B cell (primary cell): ENCODE data around the gene JPH3. TPM values are rescaled to one million over a fixed set of nuclear protein-coding genes. Genes with fewer than 3 reads are reported as not detected.

ENCODE experiments used
- ATAC-seq: fragments of 200-7000 bp; cut with Tn5 transposase; one replicate; pipeline ENCODE4 v1.10.0; 2021; ENCODE audit warnings: low read depth, mild to moderate bottlenecking, moderate number of reproducible peaks, moderate library complexity
- CTCF ChIA-PET: fragments of 350-600 bp; sonication (Branson Sonifier 250); formaldehyde crosslinking; loops from one replicate; lab custom pipeline; 2021; ENCODE audit warnings: antibody characterized with exemption, inconsistent platforms; lab: Charles Lee
- POLR2A ChIA-PET: fragments of 350-600 bp; sonication (Branson Sonifier 250); formaldehyde crosslinking; loops from one replicate; lab custom pipeline; 2021; ENCODE audit warnings: antibody characterized with exemption; lab: Charles Lee
- DNase-seq: peaks from one replicate; pipeline ENCODE4 v3.0.0; 2013
- H2AFZ ChIP-seq: 2 replicates; pipeline ENCODE4 v1.6.1; 2012; ENCODE audit warnings: mild to moderate bottlenecking, low read depth, low read length; ENCODE audit not compliant: insufficient read depth, poor library complexity, severe bottlenecking
- H3K27ac ChIP-seq, 2 donors: 1 replicate in 1 of 2; 2 replicates in 1 of 2; pipeline ENCODE4 v1.5.1; 2012 to 2013; ENCODE audit warnings: low read length in 2 of 2, mild to moderate bottlenecking in 2 of 2, moderate library complexity in 1 of 2
- H3K27me3 ChIP-seq, 4 experiments: fragments of 200-600 bp in 1 of 4; sonication (generic) in 1 of 4; replicated peaks in 1 of 4; 1 replicate in 2 of 4; 2 replicates in 2 of 4; pipeline versions ENCODE4 v1.6.1 to v1.7.0; 2013 to 2016; ENCODE audit warnings: low read length in 3 of 4, mild to moderate bottlenecking in 2 of 4, mixed read lengths in 1 of 4, moderate library complexity in 1 of 4; ENCODE audit not compliant: insufficient read depth in 4 of 4, control insufficient read depth in 3 of 4; ENCODE audit errors: control extremely low read depth in 1 of 4
- H3K36me3 ChIP-seq, 2 experiments: replicated peaks in 1 of 2; 1 replicate in 1 of 2; 2 replicates in 1 of 2; pipeline versions ENCODE4 v1.6.1 to v1.7.1; 2013; ENCODE audit warnings: low read length in 1 of 2; ENCODE audit not compliant: insufficient read depth in 2 of 2, control insufficient read depth in 1 of 2; ENCODE audit errors: control extremely low read depth in 1 of 2, extremely low read depth in 1 of 2
- H3K4me1 ChIP-seq, 2 donors: fragments of 200-600 bp in 1 of 2; sonication (generic) in 1 of 2; 1 replicate in 1 of 2; 2 replicates in 1 of 2; pipeline versions ENCODE4 v1.5.1 to v1.6.1; 2013 to 2017; ENCODE audit warnings: low read length in 2 of 2; ENCODE audit not compliant: control insufficient read depth in 2 of 2, insufficient read depth in 2 of 2
- H3K4me2 ChIP-seq: replicated peaks from 2 replicates; pipeline ENCODE3; 2012; ENCODE audit warnings: mild to moderate bottlenecking, low read depth, low read length; ENCODE audit not compliant: poor library complexity, severe bottlenecking
- H3K4me3 ChIP-seq, 5 experiments: fragments of 200-600 bp in 1 of 5; sonication (generic) in 1 of 5; 1 replicate in 3 of 5; 2 replicates in 2 of 5; pipeline versions ENCODE4 v1.5.1 to v1.7.0; 2011 to 2016; ENCODE audit warnings: low read length in 4 of 5, mild to moderate bottlenecking in 4 of 5, low read depth in 2 of 5, control low read depth in 1 of 5, moderate library complexity in 1 of 5; ENCODE audit not compliant: insufficient read depth in 1 of 5; ENCODE audit errors: control extremely low read depth in 1 of 5, extremely low read depth in 1 of 5
- H3K79me2 ChIP-seq: fragments of 200-600 bp; sonication (generic); one replicate; pipeline ENCODE4 v1.6.0; 2016; ENCODE audit warnings: low read length; ENCODE audit not compliant: control insufficient read depth, insufficient read depth
- H3K9ac ChIP-seq: fragments of 200-600 bp; sonication (generic); 2 replicates; pipeline ENCODE4 v1.6.1; 2017; ENCODE audit warnings: mild to moderate bottlenecking, low read length, moderate library complexity
- H3K9me3 ChIP-seq, 3 donors: one replicate each; pipeline versions ENCODE4 v1.6.1 to v1.7.1; 2013; ENCODE audit warnings: low read length in 2 of 3; ENCODE audit not compliant: control insufficient read depth in 2 of 3, insufficient read depth in 1 of 3; ENCODE audit errors: control extremely low read depth in 1 of 3
- H4K20me1 ChIP-seq: 2 replicates; pipeline ENCODE4 v1.6.0; 2012; ENCODE audit warnings: mild to moderate bottlenecking, low read length; ENCODE audit not compliant: insufficient read depth, control insufficient read depth, poor library complexity, severe bottlenecking
- H3K27ac Mint-ChIP-seq: one replicate; pipeline ENCODE4 v1.8.0; 2021; ENCODE audit warnings: mixed read lengths
- H3K27me3 Mint-ChIP-seq: one replicate; pipeline ENCODE4 v1.8.0; 2021; ENCODE audit warnings: mixed read lengths
- H3K4me1 Mint-ChIP-seq: one replicate; pipeline ENCODE4 v1.8.0; 2021; ENCODE audit warnings: mixed read lengths
- H3K4me3 Mint-ChIP-seq: one replicate; pipeline ENCODE4 v1.8.0; 2021; ENCODE audit warnings: mixed read lengths
- H3K9me3 Mint-ChIP-seq: one replicate; pipeline ENCODE4 v1.8.0; 2022; ENCODE audit warnings: mixed read lengths; ENCODE audit not compliant: insufficient read depth
- EZH2 ChIP-seq: IDR thresholded peaks from 2 replicates; pipeline ENCODE4 v1.6.1; 2012; ENCODE audit warnings: borderline replicate concordance, low read depth, mild to moderate bottlenecking, moderate library complexity, low read length; ENCODE audit not compliant: insufficient read depth, poor library complexity, severe bottlenecking
- WGBS: methylation state at CpG from one replicate; pipeline ENCODE4 v1.1.5; 2013; ENCODE audit warnings: missing lambda C conversion rate; ENCODE audit not compliant: insufficient coverage; 5-methylcytosine and 5-hydroxymethylcytosine counted together
- intact Hi-C: fragments of 100-400 bp; cut with micrococcal nuclease; formaldehyde crosslinking; loops from one replicate; pipeline ENCODE4 v1.10.0; 2022
- polyA plus RNA-seq: library from polyadenylated mRNA; depleted of rRNA; stranded (reverse); fragments of >200 nt; gene quantifications from 2 replicates; pipeline ENCODE4 v1.2.3, GENCODE V29; 2012
- total RNA-seq, 2 donors: library from RNA; stranded (reverse); fragments of 120-200 nt in 1 of 2; gene quantifications; 1 replicate in 1 of 2; 2 replicates in 1 of 2; pipeline versions ENCODE4 v1.2.3 to v1.2.4, GENCODE V29; 2013 to 2022
- TF ChIP-seq, protein P1 (sequence below): fragments of 200-600 bp; IDR thresholded peaks from one replicate; pipeline ENCODE4 v1.8.0; 2022; ENCODE audit warnings: antibody characterized with exemption, mild to moderate bottlenecking

Gene JPH3
- total and polyA plus RNA-seq, 2 donors (not counting 1 experiment from before 2014, with no cell fraction given): not detected

DNA sequence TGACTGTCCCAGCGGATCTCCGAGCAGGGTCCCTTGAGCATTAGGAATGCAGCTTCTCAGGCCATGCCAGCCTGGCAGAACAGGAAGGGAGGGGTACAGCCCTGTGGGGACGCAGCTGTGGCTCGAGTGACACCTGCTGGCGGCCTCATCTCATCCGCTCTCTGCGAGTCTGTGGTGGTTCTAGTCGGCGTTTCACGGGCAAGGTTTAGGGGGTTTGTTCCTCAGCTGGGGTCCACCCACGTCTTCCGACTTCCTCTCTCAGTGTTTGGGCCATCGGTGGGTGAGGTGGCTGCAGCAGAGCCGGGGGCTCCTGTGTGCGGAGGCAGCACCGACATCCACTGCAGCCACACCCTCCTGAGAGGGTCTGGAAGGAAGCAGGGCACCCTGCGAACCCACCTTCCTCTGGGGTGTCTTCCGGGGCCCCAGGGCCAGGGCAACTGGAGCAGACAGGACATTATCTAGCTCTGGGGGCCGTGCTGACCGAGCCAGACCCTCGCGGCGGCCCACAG lies 33.3 kb downstream of the JPH3 start:
- H3K36me3 ChIP-seq: no peaks in the 10 kb centered on the region
- peaks cover 0 to 7% (median 0%) of the 10 kb centered on the region in 3 donors for H3K9me3 ChIP-seq
- POLR2A ChIA-PET: interaction anchor here (0.6 to 1.6 kb wide), 4 partner anchors 66 to 318 kb away, joined by 3 to 9 read pairs (median 3); no protein-coding TSS in a partner anchor
- Mint-ChIP-seq H3K9me3 (no peaks in the 10 kb centered on the region), H3K4me1 (peaks cover 18% of the 10 kb centered on the region), H3K27ac (peak overlapping the region; percentile 85), H3K4me3 (peak overlapping the region; percentile 90), H3K27me3 (peaks cover 22% of the 10 kb centered on the region)
- no peak for TF ChIP-seq EZH2
- TF ChIP-seq, protein P1, sequence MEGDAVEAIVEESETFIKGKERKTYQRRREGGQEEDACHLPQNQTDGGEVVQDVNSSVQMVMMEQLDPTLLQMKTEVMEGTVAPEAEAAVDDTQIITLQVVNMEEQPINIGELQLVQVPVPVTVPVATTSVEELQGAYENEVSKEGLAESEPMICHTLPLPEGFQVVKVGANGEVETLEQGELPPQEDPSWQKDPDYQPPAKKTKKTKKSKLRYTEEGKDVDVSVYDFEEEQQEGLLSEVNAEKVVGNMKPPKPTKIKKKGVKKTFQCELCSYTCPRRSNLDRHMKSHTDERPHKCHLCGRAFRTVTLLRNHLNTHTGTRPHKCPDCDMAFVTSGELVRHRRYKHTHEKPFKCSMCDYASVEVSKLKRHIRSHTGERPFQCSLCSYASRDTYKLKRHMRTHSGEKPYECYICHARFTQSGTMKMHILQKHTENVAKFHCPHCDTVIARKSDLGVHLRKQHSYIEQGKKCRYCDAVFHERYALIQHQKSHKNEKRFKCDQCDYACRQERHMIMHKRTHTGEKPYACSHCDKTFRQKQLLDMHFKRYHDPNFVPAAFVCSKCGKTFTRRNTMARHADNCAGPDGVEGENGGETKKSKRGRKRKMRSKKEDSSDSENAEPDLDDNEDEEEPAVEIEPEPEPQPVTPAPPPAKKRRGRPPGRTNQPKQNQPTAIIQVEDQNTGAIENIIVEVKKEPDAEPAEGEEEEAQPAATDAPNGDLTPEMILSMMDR: peak; percentile 84
- H3K79me2 ChIP-seq: no peaks in the 10 kb centered on the region
- H3K4me1 ChIP-seq: peaks cover 13 to 23% of the 10 kb centered on the region in 2 donors
- ATAC-seq (peak; percentile 71), DNase-seq (peak; percentile 81)
- no peaks in the 10 kb centered on the region for H4K20me1 ChIP-seq
- H3K27me3 ChIP-seq: peaks cover 0 to 11% (median 0%) of the 10 kb centered on the region in 4 experiments
- peak overlapping the region; percentile 26 to 49 for H3K27ac ChIP-seq
- intact Hi-C loops: loop anchor here (1.0 to 10.0 kb wide), 5 partner anchors 47 to 558 kb away; partner anchors contain the start of gene ZCCHC14
- H3K4me3 ChIP-seq: peak overlapping the region in 4 of 5 experiments; percentile 28 to 55 (median 50)
- peak overlapping the region; percentile 92 for H3K4me2 ChIP-seq
- WGBS: 4% methylated on average over 22 of the region's 23 CpGs
- CTCF ChIA-PET: interaction anchor here (0.6 to 3.7 kb wide), 53 partner anchors 10 to 1078 kb away, joined by 3 to 40 read pairs (median 5); partner anchors contain the start of genes C16orf95, FBXO31 and KLHDC4
- peak overlapping the region; percentile 47 for H3K9ac ChIP-seq
- peak overlapping the region; percentile 75 for H2AFZ ChIP-seq
